Measurements from ENCODE around the gene PCDHGA9.
"Not testable (repeated sequence)": the region's sequence is repeated elsewhere in the genome, so short reads cannot be mapped to it uniquely, and the experiment has no call there.

- TF ChIP-seq EZH2 (IDR thresholded peaks at IDR 0.05; ENCODE audit: insufficient read depth, poor library complexity, severe bottlenecking); EZH2phosphoT487 (IDR thresholded peaks at IDR 0.05; ENCODE audit: insufficient read depth, low read depth): not testable (repeated sequence)
These were observed 27.0 kb upstream of the PCDHGA9 start for GRCh38 chr5:141375444-141376155.

Data from GM23248 (cell line).